Measurements from ENCODE around the gene CLPTM1L.
A peak's percentile ranks its signal among the peaks of the same experiment; 100 is the strongest.

The CLPTM1L gene

DNA sequence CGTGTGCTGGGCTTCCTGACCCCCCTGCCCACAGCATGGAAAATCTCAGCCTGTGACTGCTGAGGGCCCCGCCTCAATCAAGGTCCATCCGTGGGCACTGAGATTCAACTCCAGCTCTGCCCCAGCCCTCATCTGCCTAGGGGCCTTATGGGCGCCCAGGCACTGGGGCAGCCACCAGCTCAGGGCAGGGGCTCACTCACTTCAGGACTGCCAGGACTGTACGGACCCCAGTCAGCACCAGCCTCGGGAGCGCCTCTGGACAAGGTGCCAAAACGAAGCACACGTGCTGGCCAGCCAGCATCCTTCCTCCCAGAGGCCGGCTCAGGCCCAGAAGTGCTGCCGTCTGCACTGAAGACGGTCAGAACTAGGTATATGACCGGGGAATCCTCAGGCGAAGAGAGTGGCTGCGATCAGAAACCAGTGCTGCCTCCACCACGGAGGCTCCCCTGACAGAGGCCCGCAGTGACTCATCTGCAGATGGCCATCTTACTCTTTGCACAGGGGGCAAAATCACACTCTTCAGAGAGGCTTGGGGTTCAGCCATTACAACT is 19.6 kb downstream of the CLPTM1L start:
- no peak for DNase-seq

- DNase-seq, result no peak
These were observed 20.1 kb downstream of the CLPTM1L start for GRCh38 chr5:1324719-1325190.

DNA sequence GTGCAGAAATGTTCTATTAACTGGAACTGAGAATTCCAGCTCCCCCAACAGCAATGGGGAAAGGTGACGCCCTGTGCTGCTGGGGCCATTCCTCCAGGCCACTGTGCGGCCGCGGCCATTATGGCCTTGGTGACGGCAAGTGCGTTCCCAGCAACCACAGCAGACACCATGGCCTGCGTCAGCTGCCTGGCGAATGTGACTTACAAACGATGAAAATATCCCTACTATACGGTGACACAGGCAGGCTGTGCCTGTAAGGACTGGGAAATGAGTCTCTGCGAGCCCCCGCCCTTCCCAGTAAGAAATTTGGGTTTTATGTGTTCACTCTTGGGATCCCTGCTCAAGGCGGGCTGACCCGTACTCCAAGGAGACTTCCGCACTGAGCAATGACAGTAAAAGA is 20.6 kb downstream of the CLPTM1L start:
- no peak for DNase-seq

- no peak for DNase-seq
These were observed 21.1 kb downstream of the CLPTM1L start for GRCh38 chr5:1323803-1324173.

DNA sequence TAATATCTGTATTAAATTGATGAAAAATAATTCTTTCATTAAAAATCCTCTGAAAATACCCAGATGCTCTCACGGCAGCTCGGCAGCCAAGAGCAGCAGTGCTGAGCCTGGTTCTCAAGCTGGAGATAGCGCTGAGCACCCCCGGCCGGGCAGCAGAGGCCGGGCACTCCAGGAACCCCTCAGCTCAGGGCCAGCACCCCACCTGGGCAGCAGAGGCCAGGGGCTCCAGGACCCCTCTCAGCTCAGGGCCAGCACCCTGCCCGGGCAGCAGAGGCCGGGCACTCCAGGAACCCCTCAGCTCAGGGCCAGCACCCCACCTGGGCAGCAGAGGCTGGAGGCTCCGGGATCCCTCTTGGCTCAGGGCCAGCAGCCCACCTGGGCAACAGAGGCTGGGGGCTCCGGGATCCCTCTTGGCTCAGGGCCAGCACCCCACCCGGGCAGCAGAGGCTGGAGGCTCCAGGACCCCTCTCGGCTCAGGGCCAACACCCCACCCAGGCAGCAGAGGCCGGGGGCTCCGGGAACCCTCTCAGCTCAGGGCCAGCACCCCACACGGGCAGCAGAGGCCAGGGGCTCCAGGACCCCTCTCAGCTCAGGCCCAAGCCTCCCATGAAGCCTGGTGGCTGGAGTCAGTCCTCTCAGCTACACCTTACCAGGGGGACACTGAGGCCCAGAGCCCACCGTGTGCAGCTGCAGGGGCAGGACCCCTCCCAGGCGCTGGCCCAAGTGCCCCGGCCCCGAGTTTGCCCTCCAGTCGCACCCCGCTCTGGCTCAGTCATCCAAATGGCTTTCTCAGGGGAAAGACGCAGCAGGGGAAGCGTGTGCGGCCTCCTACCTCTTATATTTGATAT is 21.7 kb downstream of the CLPTM1L start:
- DNase-seq, result no peak

- no peak for DNase-seq
These were observed 22.6 kb downstream of the CLPTM1L start for GRCh38 chr5:1322036-1322900.

DNA sequence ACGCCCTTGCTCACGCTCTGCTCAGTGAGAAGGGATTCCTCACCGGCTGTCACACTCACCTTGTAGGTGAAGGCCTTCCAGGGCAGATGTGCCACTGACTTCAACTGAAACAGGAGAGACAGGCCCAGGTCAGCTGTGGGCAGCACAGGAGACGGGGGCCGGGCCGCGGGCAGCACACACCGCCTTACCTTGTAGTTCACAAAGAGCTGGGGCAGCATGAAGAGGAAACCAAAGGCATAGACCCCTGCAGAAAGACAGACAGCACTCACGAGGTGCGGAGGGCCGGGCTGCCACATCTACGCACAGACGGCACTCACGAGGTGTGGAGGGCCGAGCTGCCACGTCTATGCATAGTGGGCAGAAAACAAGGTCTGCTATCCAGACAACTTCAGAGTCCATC is 23.3 kb downstream of the CLPTM1L start:
- no peak for DNase-seq

DNA sequence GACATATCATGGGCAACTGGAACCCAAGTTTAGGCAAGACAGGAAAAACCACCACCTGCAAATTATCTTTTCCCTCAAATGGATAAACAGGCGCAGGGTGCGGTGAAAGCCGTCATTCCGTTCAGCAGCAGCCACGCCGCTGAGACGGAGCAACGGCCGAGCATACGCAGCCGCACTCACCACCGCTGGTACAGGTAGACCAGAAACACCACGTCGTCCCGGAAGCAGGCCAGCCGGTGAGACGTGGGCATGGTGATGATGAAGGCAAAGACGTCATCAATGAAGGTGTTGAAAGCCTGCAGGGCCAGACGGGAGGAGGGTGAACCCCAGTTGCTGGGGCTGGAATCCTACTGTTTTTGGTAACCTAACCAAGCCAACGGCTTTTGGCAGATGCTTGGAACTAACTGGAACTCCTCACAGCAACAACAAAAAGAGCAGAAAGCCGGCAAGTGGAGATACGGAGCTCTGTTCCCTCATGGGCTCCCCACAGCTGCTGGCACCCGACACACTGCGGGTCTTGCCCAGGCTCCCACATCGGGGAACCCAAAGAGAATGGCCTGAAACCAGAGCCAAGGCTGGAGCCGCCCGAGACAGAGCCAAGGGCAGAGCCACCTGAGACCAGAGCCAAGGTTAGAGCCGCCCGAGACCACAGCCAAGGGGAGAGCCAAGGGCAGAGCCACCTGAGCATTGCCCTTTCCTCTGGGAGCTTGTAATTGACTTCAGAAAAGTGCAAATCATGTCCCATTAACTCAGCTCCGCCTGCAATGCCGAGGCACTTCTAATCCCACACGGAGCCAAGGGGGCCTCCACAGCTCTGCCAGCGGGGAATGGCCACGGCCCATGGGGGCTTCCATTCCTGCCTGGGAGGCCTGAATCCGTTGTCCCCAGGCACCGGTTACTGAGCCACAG is 24.2 kb downstream of the CLPTM1L start:
- DNase-seq, result no peak

GRCh38 chr5:1319436-1320256 is 25.3 kb downstream of the CLPTM1L start:
- no peak for DNase-seq

DNA sequence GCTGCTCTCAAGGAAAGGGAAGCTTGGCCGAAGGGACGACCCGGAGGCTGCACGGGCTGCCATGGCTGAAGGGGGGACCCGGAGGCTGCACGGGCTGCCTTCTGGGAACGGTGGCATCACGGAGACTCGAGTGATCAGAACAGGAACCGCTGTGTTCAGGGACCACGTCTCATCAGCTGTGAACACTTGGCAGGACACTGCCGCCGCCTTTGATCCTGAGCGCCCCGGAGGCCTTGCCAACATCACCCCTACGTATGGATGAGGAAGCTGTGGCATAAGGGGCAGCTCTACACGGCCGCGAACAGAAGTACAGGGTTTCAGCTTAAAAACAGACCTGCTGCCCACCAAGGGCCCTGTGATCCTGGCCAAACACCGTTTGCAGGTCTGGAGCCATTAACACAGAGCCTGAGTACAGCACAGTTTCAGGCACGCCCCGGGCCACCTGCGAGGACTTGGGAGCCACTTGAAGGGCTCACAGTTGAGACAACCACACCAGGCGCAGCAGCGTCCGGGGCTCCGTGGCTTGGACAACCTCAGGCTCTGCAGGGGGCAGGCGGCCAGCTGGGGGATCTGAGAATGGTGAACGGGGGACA is 26.1 kb downstream of the CLPTM1L start:
- DNase-seq, result peak in 1 of 3 experiments; percentile 55

DNA sequence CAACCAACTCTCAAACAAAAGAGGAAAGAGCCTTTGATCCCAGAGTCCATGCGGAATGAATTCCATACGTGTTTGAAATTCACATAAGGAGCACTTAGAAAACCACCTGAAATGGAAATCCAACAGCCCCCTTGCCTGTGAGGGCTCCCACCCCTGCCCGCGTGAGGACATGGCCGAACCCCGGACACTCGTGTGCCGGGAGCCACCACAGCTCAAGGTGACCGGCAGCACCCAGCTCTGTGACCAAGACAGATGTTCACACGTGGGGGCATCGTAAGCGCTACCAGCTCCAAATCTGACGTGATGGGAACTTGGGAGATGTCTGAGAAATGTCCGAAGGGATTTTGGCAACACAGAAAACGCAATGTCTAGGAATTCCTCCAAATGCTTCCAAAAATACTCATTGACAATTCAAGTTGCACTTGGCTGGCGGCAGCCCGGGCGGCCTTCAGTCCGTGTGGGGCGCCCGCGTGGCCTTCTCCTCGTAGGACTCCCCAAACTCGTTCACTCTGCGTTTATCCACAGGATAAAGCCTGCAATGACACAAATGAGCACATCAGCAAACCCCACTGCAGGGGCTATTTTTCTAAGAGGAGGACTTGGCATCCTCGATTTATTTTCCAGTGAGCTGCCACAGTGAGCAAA is 26.9 kb downstream of the CLPTM1L start:
- DNase-seq, result no peak

- DNase-seq, result no peak
These were observed 28.1 kb downstream of the CLPTM1L start for GRCh38 chr5:1316588-1317340.

GRCh38 chr5:1315709-1316587 is 29.0 kb downstream of the CLPTM1L start:
- peak; percentile 97 to 100 (median 98) for DNase-seq

DNA sequence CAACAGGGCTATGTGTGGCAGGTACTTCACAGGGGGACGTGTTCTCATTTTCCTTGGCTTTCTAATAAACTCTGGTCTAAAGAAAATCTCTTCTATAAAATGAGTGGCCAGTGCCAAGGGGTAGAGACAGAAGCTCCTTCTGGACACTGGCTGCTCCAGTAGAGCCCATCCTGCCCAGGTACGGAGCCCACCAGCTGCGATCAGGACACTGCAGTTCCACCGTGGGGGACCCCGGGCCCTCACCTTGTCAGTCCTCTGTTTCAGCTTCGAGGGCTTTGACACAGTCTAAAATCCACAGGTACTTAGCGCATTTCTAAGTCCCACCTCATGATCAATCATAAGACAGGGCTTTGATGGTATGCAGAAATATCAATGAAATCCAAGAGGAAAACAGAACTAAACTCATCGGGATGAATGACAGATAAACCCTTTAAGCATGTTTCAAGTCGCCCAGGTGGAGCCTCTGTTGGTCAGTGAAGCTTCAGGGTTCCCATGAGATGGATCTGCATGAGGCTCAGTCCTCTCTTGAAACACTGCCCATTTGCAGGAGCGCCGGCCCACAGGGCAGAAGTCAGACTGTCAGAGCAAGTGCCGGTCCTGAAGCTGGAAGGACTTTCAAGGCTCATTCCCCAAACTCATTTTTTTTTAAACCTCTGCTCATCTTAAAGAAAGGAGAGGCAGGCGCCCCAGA is 29.7 kb downstream of the CLPTM1L start:
- DNase-seq, result no peak

DNA sequence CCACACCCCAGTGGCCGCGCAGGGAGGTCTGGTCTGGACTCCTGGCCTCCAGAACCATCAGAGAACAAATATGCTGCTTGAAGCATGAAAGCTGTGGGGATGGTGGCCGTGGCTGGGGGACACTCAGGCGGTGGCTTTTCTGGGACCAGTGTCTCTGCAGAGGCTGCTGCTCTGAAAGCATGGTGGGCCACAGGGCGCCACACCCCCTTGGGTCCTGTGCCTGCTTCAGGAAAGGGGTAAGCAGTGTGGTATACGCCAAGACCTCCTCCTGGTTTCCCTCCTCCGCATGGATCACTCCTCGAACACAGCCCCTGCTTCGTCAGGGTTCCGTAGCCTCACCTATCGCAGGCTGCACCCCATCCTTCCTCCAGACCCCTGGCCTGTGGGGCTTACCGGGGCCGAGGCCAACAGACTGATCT is 30.3 kb downstream of the CLPTM1L start:
- DNase-seq, result no peak

DNA sequence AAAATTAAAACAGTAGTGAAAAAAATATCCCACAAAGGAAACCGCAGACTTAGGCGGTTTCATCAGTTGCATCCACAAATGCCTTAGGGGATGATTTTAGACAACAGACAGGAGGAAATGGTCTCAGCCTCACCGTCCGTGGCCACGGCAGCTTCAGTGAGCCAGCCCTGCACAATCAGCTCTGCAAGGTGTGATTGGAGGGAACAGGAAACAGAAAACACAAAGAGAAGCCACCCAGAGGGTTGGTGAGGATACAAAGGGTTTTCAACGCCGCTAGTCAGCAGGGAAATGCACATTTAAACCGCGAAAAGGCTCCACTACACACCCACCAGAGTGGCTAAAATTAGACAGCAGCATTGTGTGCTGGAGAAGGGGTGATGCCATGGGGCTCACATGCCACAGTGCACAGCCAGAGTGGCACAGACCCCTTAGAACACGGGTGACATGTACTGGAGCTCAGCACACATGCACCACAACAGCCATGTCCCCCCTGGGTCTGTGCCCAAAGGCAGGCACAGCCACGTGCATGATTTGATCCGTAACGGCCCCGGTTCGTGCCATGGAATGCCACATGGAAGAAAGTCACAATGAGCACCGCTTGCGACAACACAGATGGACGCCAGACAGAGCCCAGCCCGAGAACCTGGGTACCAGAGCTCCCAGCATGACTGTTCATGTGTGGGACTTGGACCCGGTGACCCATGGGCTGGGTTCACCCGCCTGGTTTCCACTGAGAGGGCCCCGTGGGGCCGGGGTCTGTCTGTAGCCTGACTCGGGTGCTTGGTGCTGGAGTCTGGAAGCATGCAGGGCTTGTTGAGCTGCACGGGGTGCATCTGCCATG is 31.7 kb downstream of the CLPTM1L start:
- peak; percentile 17 to 58 (median 29) for DNase-seq

GRCh38 chr5:1312206-1312605 is 32.7 kb downstream of the CLPTM1L start:
- DNase-seq, result no peak

Data from NCI-H1417 (cell line).